Measurements from ENCODE around the gene WDR6.
"Not testable (repeated sequence)": the region's sequence is repeated elsewhere in the genome, so short reads cannot be mapped to it uniquely, and the experiment has no call there.

Gene WDR6

DNA sequence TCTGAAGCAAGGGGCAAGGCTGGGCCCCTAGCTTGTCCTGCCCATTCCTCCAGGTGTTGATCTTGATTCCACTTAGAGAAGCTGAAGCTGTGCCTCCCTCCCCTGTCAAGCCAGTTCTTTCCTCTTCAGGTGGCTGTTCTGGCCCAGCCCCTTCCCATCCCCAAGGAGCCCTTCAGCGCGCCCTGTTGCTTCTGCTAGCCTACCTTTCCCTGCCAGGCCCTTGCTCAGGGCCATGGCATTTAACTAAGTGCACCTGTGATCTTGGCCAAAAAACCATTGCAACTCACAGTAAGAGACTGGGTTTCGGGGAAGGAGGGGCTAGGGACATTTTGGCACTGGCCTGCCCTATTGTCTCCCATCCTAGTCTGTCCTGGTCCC, 1.9 kb upstream of the WDR6 start:
- Histone ChIP-seq H3K79me2 (peaks cover 32% of the 10 kb centered on the region), H3K9ac (no peak overlapping the region), H3K4me2 (ENCODE audit: low read length) (no peak overlapping the region), H3K27me3 (ENCODE audit: control insufficient read depth, insufficient read depth, low read length) (no peaks in the 10 kb centered on the region), H3K4me3 (ENCODE audit: low read depth, low read length) (no peak overlapping the region), H3K36me3 (ENCODE audit: control insufficient read depth, insufficient read depth, low read length) (no peaks in the 10 kb centered on the region), H3K4me1 (peaks cover 6% of the 10 kb centered on the region), H3K27ac (no peak overlapping the region), H3K9me3 (ENCODE audit: control insufficient read depth, low read length) (no peaks in the 10 kb centered on the region), H2AFZ (no peak overlapping the region)
- TF ChIP-seq, protein P1, sequence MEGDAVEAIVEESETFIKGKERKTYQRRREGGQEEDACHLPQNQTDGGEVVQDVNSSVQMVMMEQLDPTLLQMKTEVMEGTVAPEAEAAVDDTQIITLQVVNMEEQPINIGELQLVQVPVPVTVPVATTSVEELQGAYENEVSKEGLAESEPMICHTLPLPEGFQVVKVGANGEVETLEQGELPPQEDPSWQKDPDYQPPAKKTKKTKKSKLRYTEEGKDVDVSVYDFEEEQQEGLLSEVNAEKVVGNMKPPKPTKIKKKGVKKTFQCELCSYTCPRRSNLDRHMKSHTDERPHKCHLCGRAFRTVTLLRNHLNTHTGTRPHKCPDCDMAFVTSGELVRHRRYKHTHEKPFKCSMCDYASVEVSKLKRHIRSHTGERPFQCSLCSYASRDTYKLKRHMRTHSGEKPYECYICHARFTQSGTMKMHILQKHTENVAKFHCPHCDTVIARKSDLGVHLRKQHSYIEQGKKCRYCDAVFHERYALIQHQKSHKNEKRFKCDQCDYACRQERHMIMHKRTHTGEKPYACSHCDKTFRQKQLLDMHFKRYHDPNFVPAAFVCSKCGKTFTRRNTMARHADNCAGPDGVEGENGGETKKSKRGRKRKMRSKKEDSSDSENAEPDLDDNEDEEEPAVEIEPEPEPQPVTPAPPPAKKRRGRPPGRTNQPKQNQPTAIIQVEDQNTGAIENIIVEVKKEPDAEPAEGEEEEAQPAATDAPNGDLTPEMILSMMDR (IDR thresholded peaks at IDR 0.05) = no peak

DNA sequence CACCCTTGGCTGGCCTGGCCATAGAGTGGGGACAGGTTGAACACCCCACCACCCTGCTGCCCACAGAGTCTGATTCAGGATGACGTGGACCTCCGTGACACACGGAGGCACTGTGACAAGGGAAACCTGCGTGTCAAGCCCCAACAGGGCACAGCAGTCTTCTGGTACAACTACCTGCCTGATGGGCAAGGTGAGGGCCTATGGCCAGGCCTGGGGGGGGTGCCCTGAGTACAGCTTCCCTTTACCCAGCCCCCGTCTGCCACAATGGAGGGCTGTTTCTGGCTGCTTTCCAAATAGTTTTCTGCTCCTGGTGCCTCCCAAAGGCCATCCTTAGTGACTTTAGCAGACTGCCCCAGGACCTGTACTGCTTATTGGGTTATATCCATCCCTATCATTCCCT, 1.2 kb upstream of the WDR6 start:
- Histone ChIP-seq H3K4me3 (ENCODE audit: low read depth, low read length) (peak overlapping the region; percentile 100), H3K27ac (no peak overlapping the region), H3K9me3 (ENCODE audit: control insufficient read depth, low read length) (no peaks in the 10 kb centered on the region), H3K27me3 (ENCODE audit: control insufficient read depth, insufficient read depth, low read length) (no peaks in the 10 kb centered on the region), H3K36me3 (ENCODE audit: control insufficient read depth, insufficient read depth, low read length) (no peaks in the 10 kb centered on the region), H3K4me2 (ENCODE audit: low read length) (peak overlapping the region; percentile 100), H3K9ac (no peak overlapping the region), H3K79me2 (peaks cover 32% of the 10 kb centered on the region), H3K4me1 (peaks cover 6% of the 10 kb centered on the region), H2AFZ (no peak overlapping the region)
- TF ChIP-seq, protein P1 (IDR thresholded peaks at IDR 0.05) = no peak

DNA sequence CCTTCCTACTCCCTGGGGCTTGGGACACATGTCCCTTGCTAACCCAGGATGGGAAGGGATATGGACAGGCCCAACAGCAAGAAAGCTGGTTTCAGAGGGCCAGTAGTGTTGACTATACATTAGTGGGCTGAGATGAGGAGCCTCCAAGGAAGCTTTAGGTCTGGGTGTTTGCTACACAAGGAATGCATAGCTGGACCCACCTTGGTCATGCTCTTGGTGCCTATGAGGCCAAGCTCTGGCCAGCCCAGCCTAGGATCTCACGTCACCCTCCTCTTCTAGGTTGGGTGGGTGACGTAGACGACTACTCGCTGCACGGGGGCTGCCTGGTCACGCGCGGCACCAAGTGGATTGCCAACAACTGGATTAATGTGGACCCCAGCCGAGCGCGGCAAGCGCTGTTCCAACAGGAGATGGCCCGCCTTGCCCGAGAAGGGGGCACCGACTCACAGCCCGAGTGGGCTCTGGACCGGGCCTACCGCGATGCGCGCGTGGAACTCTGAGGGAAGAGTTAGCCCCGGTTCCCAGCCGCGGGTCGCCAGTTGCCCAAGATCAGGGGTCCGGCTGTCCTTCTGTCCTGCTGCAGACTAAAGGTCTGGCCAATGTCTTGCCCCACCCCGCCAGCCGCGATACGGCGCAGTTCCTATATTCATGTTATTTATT, 653 bp upstream of the WDR6 start:
- Histone ChIP-seq H3K79me2 (peaks cover 29% of the 10 kb centered on the region), H3K27ac (peak overlapping the region; percentile 87), H3K36me3 (ENCODE audit: control insufficient read depth, insufficient read depth, low read length) (no peaks in the 10 kb centered on the region), H3K4me1 (peaks cover 6% of the 10 kb centered on the region), H3K4me2 (ENCODE audit: low read length) (peak overlapping the region; percentile 100), H3K4me3 (ENCODE audit: low read depth, low read length) (peak overlapping the region; percentile 100), H3K27me3 (ENCODE audit: control insufficient read depth, insufficient read depth, low read length) (no peaks in the 10 kb centered on the region), H2AFZ (peak overlapping the region; percentile 78), H3K9ac (no peak overlapping the region), H3K9me3 (ENCODE audit: control insufficient read depth, low read length) (no peaks in the 10 kb centered on the region)
- TF ChIP-seq, protein P1 (IDR thresholded peaks at IDR 0.05) = no peak

DNA sequence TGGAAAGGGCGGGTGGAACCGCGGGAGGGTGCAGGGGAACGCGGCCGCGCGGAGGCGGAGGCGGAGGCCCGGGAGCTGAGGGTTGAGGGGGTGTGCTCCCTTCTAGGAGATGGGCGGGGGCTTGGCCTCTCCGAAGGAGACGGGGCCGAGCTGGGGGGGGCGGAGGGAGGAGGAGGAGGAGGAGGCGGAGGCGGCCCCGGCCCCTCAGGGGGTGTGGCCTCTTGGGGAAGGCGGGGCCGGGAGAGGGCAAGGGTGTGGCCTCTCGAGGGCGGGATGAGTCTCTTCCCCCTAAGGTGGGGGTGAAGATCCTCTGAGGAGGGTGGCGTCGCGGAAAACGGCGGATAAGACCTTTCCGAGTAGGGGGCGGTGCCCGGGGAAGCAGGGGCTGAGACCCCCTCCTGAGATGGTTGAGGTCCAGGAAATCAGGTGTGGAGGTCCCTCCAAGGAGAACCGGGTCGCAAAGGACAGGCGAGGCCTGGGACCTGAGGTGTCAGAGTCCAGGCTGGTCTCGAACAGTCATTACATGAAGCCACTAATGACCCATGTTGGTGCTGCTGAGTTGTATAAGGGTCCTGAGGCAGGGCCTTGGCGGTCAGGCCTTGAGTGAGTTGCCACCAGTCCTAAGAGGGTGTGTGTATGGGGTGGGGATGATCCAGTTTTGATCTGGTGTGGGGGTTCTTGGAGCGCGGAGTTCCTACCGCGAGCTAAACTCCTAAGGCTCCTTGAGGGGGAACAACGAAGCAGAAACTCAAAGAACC, 759 bp downstream of the WDR6 start:
- peak overlapping the region; percentile 100 for H3K4me3 ChIP-seq (ENCODE audit: low read depth, low read length)
- no peaks in the 10 kb centered on the region for H3K36me3 ChIP-seq (ENCODE audit: control insufficient read depth, insufficient read depth, low read length)
- peaks cover 19% of the 10 kb centered on the region for H3K79me2 ChIP-seq
- H3K4me2 ChIP-seq (ENCODE audit: low read length) = peak overlapping the region; percentile 100
- peak overlapping the region; percentile 87 for H3K27ac ChIP-seq
- H3K9ac ChIP-seq = peak overlapping the region; percentile 49
- TF ChIP-seq, protein P1 (IDR thresholded peaks at IDR 0.05) = no peak
- no peaks in the 10 kb centered on the region for H3K9me3 ChIP-seq (ENCODE audit: control insufficient read depth, low read length)
- H3K4me1 ChIP-seq = peaks cover 6% of the 10 kb centered on the region
- H2AFZ ChIP-seq = peak overlapping the region; percentile 78
- no peaks in the 10 kb centered on the region for H3K27me3 ChIP-seq (ENCODE audit: control insufficient read depth, insufficient read depth, low read length)

DNA sequence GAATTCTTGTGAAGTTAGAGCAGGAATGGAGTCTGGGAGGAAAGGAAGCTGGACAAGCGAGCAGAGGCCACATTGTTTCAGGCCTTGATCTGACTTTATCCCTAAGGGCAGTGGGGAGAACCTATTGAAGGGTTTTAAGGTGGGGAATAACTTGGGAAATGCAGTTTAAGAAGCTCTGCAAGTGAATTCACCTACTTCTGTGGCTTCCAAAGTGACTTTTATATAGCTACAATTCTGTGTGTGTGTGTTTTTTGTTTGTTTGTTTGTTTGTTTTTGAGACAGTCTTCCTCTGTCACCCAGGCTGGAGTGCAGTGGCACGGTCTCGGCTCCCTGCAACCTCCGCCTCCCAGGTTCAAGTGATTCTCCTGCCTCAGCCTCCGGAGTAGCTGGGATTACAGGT, 1.4 kb downstream of the WDR6 start:
- not testable (repeated sequence) for H3K4me1 ChIP-seq; H3K27me3 ChIP-seq (ENCODE audit: control insufficient read depth, insufficient read depth, low read length); H3K36me3 ChIP-seq (ENCODE audit: control insufficient read depth, insufficient read depth, low read length); H3K4me3 ChIP-seq (ENCODE audit: low read depth, low read length); H2AFZ ChIP-seq; H3K9ac ChIP-seq; H3K9me3 ChIP-seq (ENCODE audit: control insufficient read depth, low read length)
- Histone ChIP-seq H3K27ac (peak overlapping the region; percentile 87), H3K4me2 (ENCODE audit: low read length) (peak overlapping the region; percentile 0), H3K79me2 (peaks cover 19% of the 10 kb centered on the region)
